GM11168 (cell line): ENCODE data around the gene FAM241A.

Source experiments
- in situ Hi-C: fragments of 300-500 bp; cut with MboI; formaldehyde crosslinking; loops from one replicate; pipeline ENCODE4 v1.12.0; 2022; ENCODE audit warnings: low sequenced_read_pairs; ENCODE audit not compliant: unreplicated experiment

Gene FAM241A

GRCh38 chr4:112145326-112145789 lies at the start of gene FAM241A:
Gene FAM241A (plus strand): TSS chr4:112145454. CDS start chr4:112145581, 127 bp downstream.
- in situ Hi-C loops: no loop called here

- in situ Hi-C loops: loop anchor here (10.0 kb wide), 1 partner anchor 786 kb away; no protein-coding TSS in a partner anchor
These were observed 46.3 kb upstream of the FAM241A start for GRCh38 chr4:112098841-112099530.

- in situ Hi-C loops: loop anchor here (10.0 kb wide), 2 partner anchors 135 to 785 kb away; partner anchors contain the start of gene AP1AR
These were observed 45.5 kb upstream of the FAM241A start for GRCh38 chr4:112099701-112100297.

- in situ Hi-C loops: loop anchor here (10.0 kb wide), 1 partner anchor 132 kb away; the partner anchor contains the start of gene AP1AR
These were observed 42.3 kb upstream of the FAM241A start for GRCh38 chr4:112102875-112103370.

- in situ Hi-C loops: loop anchor here (10.0 kb wide), 1 partner anchor 129 kb away; the partner anchor contains the start of gene AP1AR
These were observed 39.9 kb upstream of the FAM241A start for GRCh38 chr4:112105201-112105969.

GRCh38 chr4:112109360-112110058 lies 35.7 kb upstream of the FAM241A start:
- in situ Hi-C loops: loop anchor here (10.0 kb wide), 2 partner anchors 125 to 415 kb away; partner anchors contain the start of gene AP1AR

- in situ Hi-C loops: loop anchor here (10.0 kb wide), 1 partner anchor 415 kb away; no protein-coding TSS in a partner anchor
These were observed 35.2 kb upstream of the FAM241A start for GRCh38 chr4:112110059-112110425.

GRCh38 chr4:112111306-112111705 lies 33.9 kb upstream of the FAM241A start:
- in situ Hi-C loops: loop anchor here (10.0 kb wide), 1 partner anchor 413 kb away; no protein-coding TSS in a partner anchor

- in situ Hi-C loops: loop anchor here (10.0 kb wide), 1 partner anchor 413 kb away; no protein-coding TSS in a partner anchor
These were observed 33.2 kb upstream of the FAM241A start for GRCh38 chr4:112112095-112112494.

- in situ Hi-C loops: loop anchor here (10.0 kb wide), 1 partner anchor 412 kb away; no protein-coding TSS in a partner anchor
These were observed 32.6 kb upstream of the FAM241A start for GRCh38 chr4:112112590-112113170.

- in situ Hi-C loops: loop anchor here (10.0 kb wide), 1 partner anchor 411 kb away; no protein-coding TSS in a partner anchor
These were observed 31.4 kb upstream of the FAM241A start for GRCh38 chr4:112113864-112114263.

GRCh38 chr4:112114452-112114851 lies 30.8 kb upstream of the FAM241A start:
- in situ Hi-C loops: loop anchor here (10.0 kb wide), 1 partner anchor 410 kb away; no protein-coding TSS in a partner anchor

- in situ Hi-C loops: loop anchor here (10.0 kb wide), 1 partner anchor 406 kb away; no protein-coding TSS in a partner anchor
These were observed 26.4 kb upstream of the FAM241A start for GRCh38 chr4:112118742-112119352.

GRCh38 chr4:112119353-112119783 lies 25.9 kb upstream of the FAM241A start:
- in situ Hi-C loops: loop anchor here (10.0 kb wide), 1 partner anchor 405 kb away; no protein-coding TSS in a partner anchor

- in situ Hi-C loops: no loop called here
These were observed 25.2 kb upstream of the FAM241A start for GRCh38 chr4:112120021-112120420.

- in situ Hi-C loops: no loop called here
These were observed 19.8 kb upstream of the FAM241A start for GRCh38 chr4:112125416-112125815.

- in situ Hi-C loops: no loop called here
These were observed 18.1 kb upstream of the FAM241A start for GRCh38 chr4:112127048-112127637.

GRCh38 chr4:112127803-112128202 lies 17.5 kb upstream of the FAM241A start:
- in situ Hi-C loops: no loop called here
